GM21786 (cell line): ENCODE results near the gene SRP14.
"Not testable (repeated sequence)": the region's sequence is repeated elsewhere in the genome, so short reads cannot be mapped to it uniquely, and the experiment has no call there.

ENCODE experiments used
- ATAC-seq: cut with Tn5 transposase; IDR thresholded peaks from one replicate; pipeline ENCODE4 v1.9.1; 2021; ENCODE audit not compliant: unreplicated experiment

SRP14 gene, protein sequence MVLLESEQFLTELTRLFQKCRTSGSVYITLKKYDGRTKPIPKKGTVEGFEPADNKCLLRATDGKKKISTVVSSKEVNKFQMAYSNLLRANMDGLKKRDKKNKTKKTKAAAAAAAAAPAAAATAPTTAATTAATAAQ

DNA sequence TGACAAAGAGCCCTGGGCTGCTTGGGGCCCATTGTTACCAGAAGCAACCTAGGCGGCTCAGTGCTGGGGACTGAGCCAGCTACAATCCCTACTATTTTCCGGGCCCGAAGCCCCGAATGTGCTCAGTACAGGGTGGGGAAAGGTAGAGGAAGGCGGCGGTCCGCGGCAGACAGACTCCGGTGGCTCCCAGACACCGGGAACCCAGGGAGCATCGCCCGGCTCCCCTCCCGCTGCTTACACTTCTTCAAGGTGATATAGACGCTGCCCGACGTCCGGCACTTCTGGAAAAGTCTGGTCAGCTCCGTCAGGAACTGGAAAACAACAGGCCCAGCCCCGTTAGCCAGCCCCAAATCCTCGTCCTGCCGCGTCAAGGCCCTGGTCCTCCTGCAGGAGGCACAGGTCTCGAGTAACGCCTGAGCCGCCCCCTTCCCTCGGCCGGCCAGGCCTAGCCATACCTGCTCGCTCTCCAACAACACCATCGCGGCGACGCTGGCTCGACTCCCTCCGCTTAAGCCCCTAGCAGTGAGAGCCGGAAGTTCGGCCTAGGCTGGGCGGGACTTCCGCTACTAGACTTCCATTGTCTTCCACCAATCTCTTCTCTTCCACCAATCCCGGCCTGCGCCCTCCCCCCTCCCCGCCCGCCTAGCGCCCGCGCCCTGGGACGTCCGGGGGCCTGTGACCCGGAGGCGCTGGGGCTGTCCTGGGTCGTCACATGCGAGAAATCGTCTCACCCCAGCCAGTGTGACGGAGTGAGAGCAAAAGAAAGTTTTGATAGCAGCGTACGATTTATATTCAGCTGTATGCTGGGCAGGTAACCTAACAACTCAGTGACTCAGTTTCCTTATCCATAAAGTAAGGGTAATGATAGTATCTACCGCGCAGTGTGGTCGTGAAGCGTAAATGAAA lies at the start of gene SRP14:
Gene SRP14, minus strand, starts transcription at position 544 of the 906 bp plus-strand sequence. Its CDS starts 65 bp downstream, at position 479.
- peak; percentile 91 for ATAC-seq

- no peak for ATAC-seq
Observed at GRCh38 chr15:40087991-40088928, 49.3 kb upstream of the SRP14 start.

GRCh38 chr15:40087068-40087810 lies 48.3 kb upstream of the SRP14 start:
- no peak for ATAC-seq

DNA sequence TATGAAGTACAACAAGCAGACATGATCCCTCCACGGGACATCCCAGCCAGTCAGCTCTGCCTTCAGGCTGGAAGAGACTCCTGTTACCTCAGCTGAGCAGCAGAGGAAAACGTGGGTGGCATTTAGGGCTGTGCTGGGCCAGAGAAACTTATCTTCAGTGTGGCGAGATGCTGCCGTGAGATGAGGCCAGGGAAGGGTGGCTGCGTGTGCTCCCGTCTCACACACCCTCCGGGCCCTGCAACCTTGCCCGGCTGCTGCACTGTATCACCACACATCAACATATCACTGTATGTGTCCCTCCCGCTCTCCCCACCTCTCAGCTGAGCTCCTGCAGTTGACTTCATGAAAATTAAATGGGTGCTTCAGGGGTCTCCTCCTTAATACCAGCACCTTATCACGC lies 46.3 kb upstream of the SRP14 start:
- no peak for ATAC-seq

DNA sequence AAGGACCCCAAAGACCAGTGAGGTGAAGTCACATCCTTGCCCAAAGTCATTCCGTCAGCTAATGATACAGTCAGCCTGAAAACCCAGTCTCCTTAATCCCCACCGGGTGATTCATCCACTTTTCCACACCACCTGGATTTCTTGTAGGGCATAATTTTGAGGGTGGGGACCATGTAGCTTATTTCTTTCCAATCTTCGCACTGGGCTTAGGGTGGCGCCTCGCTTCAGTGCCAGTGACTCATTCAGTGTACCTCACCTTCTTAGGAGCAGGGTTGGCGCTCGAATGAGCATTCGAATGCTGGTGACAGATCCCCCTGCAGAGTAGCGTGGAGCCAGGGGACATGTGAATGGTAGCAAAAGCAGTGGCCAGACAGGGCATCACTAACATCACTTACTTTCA lies 45.7 kb upstream of the SRP14 start:
- no peak for ATAC-seq

GRCh38 chr15:40082195-40082883 lies 43.4 kb upstream of the SRP14 start:
- no peak for ATAC-seq

DNA sequence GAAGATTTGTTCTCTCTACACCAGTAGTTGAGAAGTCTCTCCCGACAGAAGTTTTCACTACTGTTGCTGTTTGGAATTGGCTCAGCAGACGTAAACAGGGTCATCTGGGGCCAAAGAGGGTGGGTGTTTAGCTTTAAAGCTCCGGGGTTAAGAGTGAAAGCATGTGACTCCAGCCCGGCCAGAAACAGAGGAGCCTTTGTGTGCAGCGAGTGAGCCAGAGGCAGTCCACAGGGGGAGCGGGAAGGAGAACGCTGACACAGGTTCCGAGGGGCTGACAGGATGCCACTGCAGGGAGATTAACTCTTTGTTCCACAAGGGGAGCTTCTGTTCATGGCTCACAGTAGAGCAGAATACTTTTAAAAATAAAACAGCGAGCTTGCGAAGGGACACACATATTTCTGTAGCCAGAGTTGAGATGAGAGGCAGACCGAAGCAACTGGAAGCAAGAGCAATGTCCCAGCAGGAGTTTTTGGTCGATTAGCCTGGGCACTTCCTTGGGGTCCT lies 42.8 kb upstream of the SRP14 start:
- no peak for ATAC-seq

DNA sequence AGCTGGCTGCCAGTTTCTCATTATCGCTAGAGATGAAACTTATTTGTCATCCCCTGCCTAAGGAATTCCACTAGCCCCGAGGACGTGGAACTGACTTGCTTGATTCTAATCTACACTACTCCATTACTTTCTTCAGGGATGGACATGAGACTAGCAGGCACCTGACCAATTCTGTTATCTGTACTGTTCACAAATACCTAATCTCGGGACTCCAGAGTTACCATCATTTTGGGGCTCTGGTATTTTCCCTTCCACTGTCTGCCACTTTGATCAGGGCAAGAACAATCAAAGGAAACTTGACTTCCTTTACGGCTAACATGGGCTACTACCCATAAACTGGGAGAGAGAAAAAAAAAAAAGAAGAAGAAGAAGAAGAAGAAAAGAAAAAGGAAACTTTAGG lies 41.9 kb upstream of the SRP14 start:
- ATAC-seq = no peak

DNA sequence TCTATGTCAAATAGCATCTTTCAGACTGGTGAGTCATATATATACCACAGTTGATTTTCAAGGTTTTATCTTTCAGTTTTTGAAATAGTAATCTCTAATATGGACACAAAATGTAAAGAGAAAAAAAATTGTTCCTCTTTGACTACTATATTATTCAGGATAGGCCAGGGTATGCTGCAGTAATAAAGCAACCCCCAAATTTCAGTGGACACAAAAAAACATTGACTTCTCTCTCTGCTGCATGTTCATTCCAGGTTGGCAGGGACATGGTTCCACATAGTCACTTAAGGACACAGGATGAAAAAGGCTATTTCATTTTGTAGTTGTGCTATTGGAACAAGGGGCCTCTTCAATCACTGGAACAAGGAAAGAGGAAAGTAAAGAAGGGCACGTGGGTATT lies 41.1 kb upstream of the SRP14 start:
- no peak for ATAC-seq

- no peak for ATAC-seq
Observed at GRCh38 chr15:40079456-40079855, 40.5 kb upstream of the SRP14 start.

DNA sequence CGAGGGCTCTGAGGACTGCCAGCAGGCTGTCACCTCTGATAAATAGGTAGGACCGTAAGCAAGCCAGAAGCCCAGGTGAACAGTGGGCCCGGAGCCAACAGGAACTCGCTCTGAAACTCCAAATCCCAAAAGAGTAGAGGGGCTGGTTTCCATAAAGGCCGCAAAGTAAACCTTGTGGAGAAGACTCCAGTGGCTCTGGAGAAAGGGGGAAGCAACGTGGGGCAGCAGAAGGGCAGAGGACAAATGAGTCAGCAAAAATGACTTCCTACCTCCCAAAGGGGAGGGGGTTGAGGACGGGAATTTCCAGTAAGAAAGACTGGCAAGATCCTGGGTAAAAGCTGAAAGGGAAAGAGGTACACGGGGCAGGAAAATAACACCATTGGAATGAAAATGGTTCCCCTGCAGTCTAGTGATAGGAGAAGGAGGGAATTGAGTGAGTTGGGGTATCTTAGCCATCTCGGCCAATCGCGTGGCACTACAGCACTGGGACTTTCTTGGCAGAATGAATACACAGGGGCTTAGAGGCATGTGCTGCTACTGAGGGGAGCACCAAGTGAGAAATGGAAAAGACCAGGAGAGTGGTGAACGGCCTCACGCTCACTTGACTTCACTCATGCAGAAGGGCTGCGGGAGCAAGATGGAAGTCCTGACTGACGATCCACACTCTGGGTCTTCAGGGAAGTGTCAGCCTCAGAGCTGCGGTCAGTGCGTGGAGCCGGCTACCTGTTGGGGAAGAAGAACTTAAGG lies 36.5 kb upstream of the SRP14 start:
- no peak for ATAC-seq

GRCh38 chr15:40074656-40075055 lies 35.7 kb upstream of the SRP14 start:
- ATAC-seq = not testable (repeated sequence)

GRCh38 chr15:40073716-40074490 lies 34.9 kb upstream of the SRP14 start:
- ATAC-seq = not testable (repeated sequence)

- ATAC-seq = no peak
Observed at GRCh38 chr15:40072216-40072990, 33.4 kb upstream of the SRP14 start.

DNA sequence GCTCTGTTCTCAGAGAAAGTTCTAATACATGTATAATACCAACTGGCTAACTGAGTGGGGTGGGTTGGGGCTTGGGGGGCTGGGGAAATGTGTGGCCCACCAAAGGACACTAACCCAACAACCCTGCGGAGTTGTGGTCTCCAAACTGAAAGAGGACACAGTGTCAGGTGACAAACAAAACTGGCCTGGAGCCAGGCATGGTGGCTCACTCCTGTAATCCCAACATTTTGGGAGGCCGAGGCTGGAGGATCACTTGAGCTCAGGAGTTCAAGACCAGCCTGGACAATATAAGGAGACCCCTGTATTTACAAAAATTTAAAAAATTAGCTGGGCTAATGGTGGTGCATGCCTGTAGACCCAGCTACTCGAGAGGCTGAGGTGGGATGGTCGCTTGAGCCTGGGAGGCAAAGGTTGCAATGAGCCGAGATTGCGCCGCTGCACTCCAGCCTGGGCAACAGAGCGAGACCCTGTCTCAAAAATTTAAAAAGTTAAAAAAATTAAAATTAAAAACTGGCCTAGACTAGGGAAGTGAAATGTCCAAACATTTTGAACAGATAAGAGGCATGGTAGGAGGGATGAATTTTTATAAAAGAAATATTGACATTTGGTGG lies 31.7 kb upstream of the SRP14 start:
- ATAC-seq = no peak

DNA sequence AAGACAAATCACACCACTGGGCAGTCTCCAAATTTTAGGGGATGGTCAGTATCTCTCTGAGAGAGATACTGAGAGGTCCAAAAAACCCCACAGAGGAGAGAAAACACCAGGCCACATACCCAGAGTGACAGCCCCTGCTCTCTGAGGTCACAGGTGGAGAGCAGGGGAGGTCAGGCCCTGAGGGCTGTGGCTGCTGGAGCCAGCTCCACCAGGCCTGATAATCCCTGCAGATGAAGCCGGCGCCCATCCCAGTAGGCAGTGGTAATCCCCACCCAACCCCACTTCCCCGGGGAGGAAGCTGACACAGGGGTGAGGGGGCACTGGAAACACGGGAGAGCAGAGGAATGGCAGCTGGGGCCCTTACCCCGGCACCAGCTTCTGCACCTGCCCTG lies 31.2 kb upstream of the SRP14 start:
- ATAC-seq = no peak
